K562 (cell line): Measurements from ENCODE around the gene HSDL1. TPM values are rescaled to one million over a fixed set of nuclear protein-coding genes. Genes with fewer than 3 reads are reported as not detected.

ENCODE experiments used
- CEBPZ ChIP-seq: fragments of 150-350 bp; IDR thresholded peaks from 2 replicates; pipeline ENCODE4 v1.6.1; 2014; ENCODE audit warnings: low read depth, mild to moderate bottlenecking, low read length, borderline replicate concordance
- CREB1 ChIP-seq, 2 experiments: sonication (generic) in 1 of 2; formaldehyde crosslinking in 1 of 2; IDR thresholded peaks; 2 replicates each; pipeline versions ENCODE4 v1.6.1 to v1.8.0; 2012 to 2022; ENCODE audit warnings: inconsistent platforms in 1 of 2, mild to moderate bottlenecking in 1 of 2, missing genetic modification reagents in 1 of 2, moderate library complexity in 1 of 2
- E2F8 ChIP-seq: fragments of 450-650 bp; IDR thresholded peaks from 2 replicates; pipeline ENCODE4 v1.7.1; 2018; ENCODE audit warnings: mild to moderate bottlenecking, low read depth; ENCODE audit not compliant: partially characterized antibody
- ERF ChIP-seq: fragments of 450-650 bp; formaldehyde crosslinking; IDR thresholded peaks from 2 replicates; pipeline ENCODE4 v1.4.0; 2020; ENCODE audit warnings: mild to moderate bottlenecking, mixed read lengths
- GABPB2 ChIP-seq: fragments of 250-450 bp; sonication (Bioruptor Pico); conservative IDR thresholded peaks from 2 replicates; pipeline ENCODE4 v1.5.1; 2021; ENCODE audit warnings: mild to moderate bottlenecking
- MAFK ChIP-seq: IDR thresholded peaks from 2 replicates; pipeline ENCODE4 v1.6.1; 2011; ENCODE audit warnings: low read length, improper control_type of control experiment
- MEF2A ChIP-seq: IDR thresholded peaks from 2 replicates; pipeline ENCODE4 v1.6.1; 2011; ENCODE audit warnings: low read depth, mild to moderate bottlenecking, low read length, moderate library complexity; ENCODE audit not compliant: control insufficient read depth
- NFATC3 ChIP-seq: fragments of 450-650 bp; IDR thresholded peaks from 2 replicates; pipeline ENCODE4 v1.6.1; 2017; ENCODE audit warnings: mild to moderate bottlenecking
- NFRKB ChIP-seq: fragments of 450-650 bp; IDR thresholded peaks from 2 replicates; pipeline ENCODE4 v1.6.1; 2016; ENCODE audit warnings: low read depth
- NKRF ChIP-seq: fragments of 450-650 bp; IDR thresholded peaks from 2 replicates; pipeline ENCODE4 v1.6.1; 2016; ENCODE audit warnings: borderline replicate concordance
- RBM22 ChIP-seq: fragments of 200-400 bp; formaldehyde crosslinking; IDR thresholded peaks from 2 replicates; pipeline ENCODE4 v1.6.1; 2018; ENCODE audit warnings: low read length, low read depth; ENCODE audit not compliant: poor library complexity, severe bottlenecking
- RFX5 ChIP-seq: IDR thresholded peaks from 2 replicates; pipeline ENCODE4 v1.6.1; 2011; ENCODE audit warnings: low read depth, mild to moderate bottlenecking, improper control_type of control experiment, low read length
- SOX6 ChIP-seq: fragments of 450-650 bp; IDR thresholded peaks from 2 replicates; pipeline ENCODE4 v1.6.1; 2014; ENCODE audit warnings: mild to moderate bottlenecking
- TBL1XR1 ChIP-seq, 2 experiments: IDR thresholded peaks; 2 replicates each; pipeline ENCODE4 v1.6.1; 2012; ENCODE audit warnings: improper control_type of control experiment in 2 of 2, low read length in 2 of 2, mild to moderate bottlenecking in 1 of 2
- THRA ChIP-seq: fragments of 450-650 bp; IDR thresholded peaks from 2 replicates; pipeline ENCODE4 v1.6.1; 2017; ENCODE audit warnings: mild to moderate bottlenecking, moderate library complexity
- ZNF239 ChIP-seq: fragments of 250-450 bp; sonication (Bioruptor Pico); IDR thresholded peaks from 2 replicates; pipeline ENCODE4 v1.4.0; 2020; ENCODE audit warnings: mild to moderate bottlenecking
- ZNF644 ChIP-seq: fragments of 200-800 bp; sonication (Bioruptor generic); IDR thresholded peaks from 2 replicates; pipeline ENCODE4 v1.6.1; 2016; ENCODE audit warnings: low read depth, missing genetic modification characterization, missing compliant biosample characterization
- polyA plus RNA-seq, 8 experiments: library from polyadenylated mRNA; depleted of rRNA in 4 of 8; stranded (reverse) in 5 of 8; unstranded in 3 of 8; fragments of >200 nt; fragmentation: Nextera tagmentation in 2 of 8; fragmentation: Illumina TruSeq in 1 of 8; extraction: Ambion mirVana in 2 of 8; extraction: Trizol in 1 of 8; gene quantifications; 2 replicates each; pipeline versions ENCODE4 v1.2.1 to v1.2.3, GENCODE V29; 2011 to 2014; ENCODE audit warnings: inconsistent platforms in 1 of 8, missing spikeins in 1 of 8
- total RNA-seq, 7 experiments: library from RNA; depleted of rRNA in 6 of 7; stranded (reverse); fragments of >200 nt in 6 of 7; fragmentation: Illumina TruSeq in 2 of 7; extraction: Trizol in 2 of 7; gene quantifications; 2 replicates each; pipeline versions ENCODE4 v1.2.1 to v1.2.3, GENCODE V29; 2011 to 2021; ENCODE audit warnings: low replicate concordance in 1 of 7

Gene HSDL1
- total and polyA plus RNA-seq, 9 of the 15 experiments (the other 6 are each of a cell fraction or from before 2014, with no cell fraction given) = 14.8 to 41.2 (median 27.7) TPM

GRCh38 chr16:84117494-84117843, 27.5 kb downstream of the HSDL1 start (continued):
- no peak for TF ChIP-seq THRA
- TF ChIP-seq CREB1 (IDR thresholded peaks at IDR 0.05) = no peak; the same call in 1 of the 2 replicates
- TF ChIP-seq CREB1 (CRISPR knock-in tag; IDR thresholded peaks at IDR 0.05) = no peak
- no peak for TF ChIP-seq RFX5
- TF ChIP-seq ZNF644 (tag) = no peak
- no peak for TF ChIP-seq GABPB2 (CRISPR knock-in tag)
- TF ChIP-seq NFATC3 = peak; percentile 48; the same call in 1 of the 2 replicates
- TF ChIP-seq ERF (CRISPR knock-in tag) = no peak
- TF ChIP-seq SOX6 = 0 out of 2 replicates have a peak, but pooled peaks have one; percentile 15
- TF ChIP-seq MEF2A = no peak
- TF ChIP-seq E2F8 = peak; percentile 20
- TF ChIP-seq NFRKB = peak; percentile 15; the same call in 1 of the 2 replicates
- TF ChIP-seq TBL1XR1 (IDR thresholded peaks at IDR 0.05; ENCODE audit: low read length in 2 of 2) = no peak
- no peak for TF ChIP-seq RBM22
- no peak for TF ChIP-seq CEBPZ
- TF ChIP-seq NKRF = 0 out of 2 replicates have a peak, but pooled peaks have one; percentile 9
- no peak for TF ChIP-seq ZNF239 (CRISPR knock-in tag)
- 0 out of 2 replicates have a peak, but pooled peaks have one; percentile 14 for TF ChIP-seq MAFK
